GM18511 (cell line): ENCODE data around the gene SDR42E2.
A peak's percentile ranks its signal among the peaks of the same experiment; 100 is the strongest.
"Not testable (repeated sequence)": the region's sequence is repeated elsewhere in the genome, so short reads cannot be mapped to it uniquely, and the experiment has no call there.

Experiments used
- ATAC-seq: cut with Tn5 transposase; IDR thresholded peaks from one replicate; pipeline ENCODE4 v1.9.1; 2021; ENCODE audit warnings: mild to moderate bottlenecking, moderate library complexity; ENCODE audit not compliant: unreplicated experiment

SDR42E2 gene

GRCh38 chr16:22210285-22210684 lies 48.0 kb downstream of the SDR42E2 start:
- no peak for ATAC-seq

GRCh38 chr16:22210854-22211253 lies 48.5 kb downstream of the SDR42E2 start:
- no peak for ATAC-seq

GRCh38 chr16:22213236-22213635 lies 50.9 kb downstream of the SDR42E2 start:
- ATAC-seq: no peak

- no peak for ATAC-seq
These were observed 51.5 kb downstream of the SDR42E2 start for GRCh38 chr16:22213801-22214200.

- ATAC-seq: no peak
These were observed 52.1 kb downstream of the SDR42E2 start for GRCh38 chr16:22214402-22214801.

- ATAC-seq: no peak
These were observed 52.6 kb downstream of the SDR42E2 start for GRCh38 chr16:22214889-22215288.

GRCh38 chr16:22216191-22216831 lies 54.0 kb downstream of the SDR42E2 start:
- ATAC-seq: no peak

GRCh38 chr16:22216832-22217225 lies 54.5 kb downstream of the SDR42E2 start:
- ATAC-seq: not testable (repeated sequence)

GRCh38 chr16:22217890-22218730 lies 55.8 kb downstream of the SDR42E2 start:
- ATAC-seq: peak; percentile 92

GRCh38 chr16:22219389-22220068 lies 57.2 kb downstream of the SDR42E2 start:
- ATAC-seq: no peak

GRCh38 chr16:22220069-22220440 lies 57.7 kb downstream of the SDR42E2 start:
- ATAC-seq: no peak

GRCh38 chr16:22220714-22221113 lies 58.4 kb downstream of the SDR42E2 start:
- no peak for ATAC-seq

- ATAC-seq: no peak
These were observed 59.7 kb downstream of the SDR42E2 start for GRCh38 chr16:22222006-22222405.

- no peak for ATAC-seq
These were observed 60.7 kb downstream of the SDR42E2 start for GRCh38 chr16:22222998-22223397.

GRCh38 chr16:22225060-22225459 lies 62.8 kb downstream of the SDR42E2 start:
- ATAC-seq: no peak

- ATAC-seq: no peak
These were observed 67.6 kb downstream of the SDR42E2 start for GRCh38 chr16:22229889-22230288.

GRCh38 chr16:22232277-22233036 lies 70.2 kb downstream of the SDR42E2 start:
- no peak for ATAC-seq

- ATAC-seq: no peak
These were observed 70.7 kb downstream of the SDR42E2 start for GRCh38 chr16:22233037-22233372.

GRCh38 chr16:22235839-22236745 lies 73.8 kb downstream of the SDR42E2 start:
- no peak for ATAC-seq

- ATAC-seq: no peak
These were observed 77.0 kb downstream of the SDR42E2 start for GRCh38 chr16:22239131-22239805.
